ENCODE results near the gene CDH23.
"Not testable (repeated sequence)": the region's sequence is repeated elsewhere in the genome, so short reads cannot be mapped to it uniquely, and the experiment has no call there.

CDH23 gene

GRCh38 chr10:71588685-71589084 lies 192.0 kb downstream of the CDH23 start:
- no peaks in the 10 kb centered on the region for H3K9me3 ChIP-seq (ENCODE audit: insufficient read depth, low read depth, low read length)
- no peaks in the 10 kb centered on the region for H3K36me3 ChIP-seq (ENCODE audit: insufficient read depth, low read depth, low read length)
- peaks cover 6% of the 10 kb centered on the region; the same call in 1 of the 2 replicates for H3K4me1 ChIP-seq (ENCODE audit: insufficient read depth, low read length)
- H3K9ac ChIP-seq (ENCODE audit: low read depth, low read length): no peak overlapping the region
- H3K27me3 ChIP-seq (ENCODE audit: insufficient read depth, low read length): no peaks in the 10 kb centered on the region
- H3K4me3 ChIP-seq (ENCODE audit: low read length): no peak overlapping the region
- no peak overlapping the region for H3K27ac ChIP-seq (ENCODE audit: low read length)

DNA sequence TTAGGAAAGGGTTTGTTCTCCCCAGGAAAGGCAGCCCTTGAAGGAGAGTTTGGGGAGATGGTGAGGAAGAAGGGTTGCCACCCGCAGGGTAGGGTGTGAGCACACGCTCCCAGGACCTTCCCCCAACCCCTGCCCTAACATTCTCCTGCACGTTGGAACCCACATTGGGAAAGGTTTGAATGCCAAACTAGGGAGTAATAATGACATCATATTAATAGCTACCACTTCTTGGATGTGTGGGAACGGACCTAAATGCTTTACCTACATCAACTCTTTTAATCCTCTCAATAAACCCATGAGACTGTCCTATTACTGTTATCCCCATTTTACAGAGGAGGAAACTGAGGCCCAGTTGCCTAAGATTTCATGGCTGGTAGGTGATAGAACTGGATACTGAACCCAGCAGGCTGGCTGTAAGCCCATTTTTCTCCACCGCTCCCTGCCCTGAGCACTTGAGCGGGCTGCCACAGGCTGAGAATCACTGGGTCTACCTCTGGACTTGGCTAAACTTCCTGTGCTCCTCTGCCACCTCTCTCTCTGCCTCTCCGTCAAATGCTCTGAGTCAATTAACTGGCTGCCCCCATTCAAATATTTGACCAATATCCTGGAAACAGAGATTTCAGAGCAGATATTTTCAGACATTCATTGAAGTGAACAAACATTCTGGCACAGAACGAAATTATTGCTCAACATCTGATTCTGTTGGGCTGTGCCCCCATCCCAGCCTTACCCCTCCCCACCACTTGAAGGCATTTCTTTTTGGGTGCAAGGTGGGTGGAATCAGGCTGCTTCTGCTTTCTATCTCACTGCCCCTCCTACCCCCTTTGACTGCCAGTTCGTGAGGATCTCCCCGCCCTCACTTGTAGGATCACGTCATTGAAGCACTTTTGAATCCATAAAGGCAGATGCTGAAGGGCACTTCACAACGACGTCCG lies 193.2 kb downstream of the CDH23 start:
- Histone ChIP-seq H3K27ac (ENCODE audit: low read length) (no peak overlapping the region), H3K4me1 (ENCODE audit: insufficient read depth, low read length) (peaks cover 6% of the 10 kb centered on the region; the same call in 1 of the 2 replicates), H3K9ac (ENCODE audit: low read depth, low read length) (no peak overlapping the region)

GRCh38 chr10:71590781-71591350 lies 194.1 kb downstream of the CDH23 start:
- Histone ChIP-seq H3K4me3 (ENCODE audit: low read length) (no peak overlapping the region), H3K9me3 (ENCODE audit: insufficient read depth, low read depth, low read length) (no peaks in the 10 kb centered on the region), H3K27me3 (ENCODE audit: insufficient read depth, low read length) (no peaks in the 10 kb centered on the region), H3K9ac (ENCODE audit: low read depth, low read length) (no peak overlapping the region), H3K36me3 (ENCODE audit: insufficient read depth, low read depth, low read length) (no peaks in the 10 kb centered on the region), H3K4me1 (ENCODE audit: insufficient read depth, low read length) (no peaks in the 10 kb centered on the region), H3K27ac (ENCODE audit: low read length) (no peak overlapping the region)

More for the DNA sequence above, 193.2 kb downstream of the CDH23 start:
- Histone ChIP-seq H3K36me3 (ENCODE audit: insufficient read depth, low read depth, low read length) (no peaks in the 10 kb centered on the region), H3K27me3 (ENCODE audit: insufficient read depth, low read length) (no peaks in the 10 kb centered on the region), H3K4me3 (ENCODE audit: low read length) (no peak overlapping the region), H3K9me3 (ENCODE audit: insufficient read depth, low read depth, low read length) (no peaks in the 10 kb centered on the region)

GRCh38 chr10:71594934-71595571 lies 198.3 kb downstream of the CDH23 start:
- Histone ChIP-seq H3K36me3 (ENCODE audit: insufficient read depth, low read depth, low read length) (no peaks in the 10 kb centered on the region), H3K4me1 (ENCODE audit: insufficient read depth, low read length) (no peaks in the 10 kb centered on the region), H3K4me3 (ENCODE audit: low read length) (no peak overlapping the region), H3K9me3 (ENCODE audit: insufficient read depth, low read depth, low read length) (no peaks in the 10 kb centered on the region), H3K27me3 (ENCODE audit: insufficient read depth, low read length) (no peaks in the 10 kb centered on the region), H3K27ac (ENCODE audit: low read length) (no peak overlapping the region), H3K9ac (ENCODE audit: low read depth, low read length) (no peak overlapping the region)

GRCh38 chr10:71595649-71596048 lies 198.9 kb downstream of the CDH23 start:
- H3K4me1 ChIP-seq (ENCODE audit: insufficient read depth, low read length): no peaks in the 10 kb centered on the region
- no peak overlapping the region for H3K9ac ChIP-seq (ENCODE audit: low read depth, low read length)
- H3K27ac ChIP-seq (ENCODE audit: low read length): no peak overlapping the region

GRCh38 chr10:71596127-71596526 lies 199.4 kb downstream of the CDH23 start:
- Histone ChIP-seq H3K27me3 (ENCODE audit: insufficient read depth, low read length) (no peaks in the 10 kb centered on the region), H3K9me3 (ENCODE audit: insufficient read depth, low read depth, low read length) (no peaks in the 10 kb centered on the region), H3K36me3 (ENCODE audit: insufficient read depth, low read depth, low read length) (no peaks in the 10 kb centered on the region), H3K4me1 (ENCODE audit: insufficient read depth, low read length) (no peaks in the 10 kb centered on the region), H3K4me3 (ENCODE audit: low read length) (no peak overlapping the region), H3K27ac (ENCODE audit: low read length) (no peak overlapping the region), H3K9ac (ENCODE audit: low read depth, low read length) (no peak overlapping the region)

More at GRCh38 chr10:71595649-71596048, 198.9 kb downstream of the CDH23 start:
- Histone ChIP-seq H3K9me3 (ENCODE audit: insufficient read depth, low read depth, low read length) (no peaks in the 10 kb centered on the region), H3K27me3 (ENCODE audit: insufficient read depth, low read length) (no peaks in the 10 kb centered on the region), H3K4me3 (ENCODE audit: low read length) (no peak overlapping the region), H3K36me3 (ENCODE audit: insufficient read depth, low read depth, low read length) (no peaks in the 10 kb centered on the region)

DNA sequence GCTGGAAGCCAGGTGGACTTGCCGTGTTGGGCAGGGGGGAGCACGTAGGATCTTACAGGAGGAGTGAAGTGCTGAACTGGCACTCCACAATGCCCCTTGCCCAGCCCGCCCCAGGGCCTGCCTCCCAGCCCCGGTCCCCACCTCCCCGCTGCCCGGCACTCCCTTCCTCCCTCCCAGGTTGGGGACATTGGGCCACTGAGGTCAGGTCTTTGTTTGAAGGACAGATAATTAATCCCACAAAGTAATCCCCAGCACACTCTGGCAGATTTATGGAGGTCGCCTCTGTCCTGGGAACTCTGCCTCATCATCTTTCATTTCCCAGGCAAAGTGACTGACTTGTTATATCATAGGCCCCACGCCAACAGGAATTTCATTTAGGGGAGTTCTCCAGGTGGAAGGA lies 200.0 kb downstream of the CDH23 start:
- Histone ChIP-seq H3K9me3 (ENCODE audit: insufficient read depth, low read depth, low read length) (no peaks in the 10 kb centered on the region), H3K36me3 (ENCODE audit: insufficient read depth, low read depth, low read length) (no peaks in the 10 kb centered on the region), H3K9ac (ENCODE audit: low read depth, low read length) (no peak overlapping the region), H3K4me1 (ENCODE audit: insufficient read depth, low read length) (no peaks in the 10 kb centered on the region), H3K27me3 (ENCODE audit: insufficient read depth, low read length) (no peaks in the 10 kb centered on the region), H3K4me3 (ENCODE audit: low read length) (no peak overlapping the region), H3K27ac (ENCODE audit: low read length) (no peak overlapping the region)

DNA sequence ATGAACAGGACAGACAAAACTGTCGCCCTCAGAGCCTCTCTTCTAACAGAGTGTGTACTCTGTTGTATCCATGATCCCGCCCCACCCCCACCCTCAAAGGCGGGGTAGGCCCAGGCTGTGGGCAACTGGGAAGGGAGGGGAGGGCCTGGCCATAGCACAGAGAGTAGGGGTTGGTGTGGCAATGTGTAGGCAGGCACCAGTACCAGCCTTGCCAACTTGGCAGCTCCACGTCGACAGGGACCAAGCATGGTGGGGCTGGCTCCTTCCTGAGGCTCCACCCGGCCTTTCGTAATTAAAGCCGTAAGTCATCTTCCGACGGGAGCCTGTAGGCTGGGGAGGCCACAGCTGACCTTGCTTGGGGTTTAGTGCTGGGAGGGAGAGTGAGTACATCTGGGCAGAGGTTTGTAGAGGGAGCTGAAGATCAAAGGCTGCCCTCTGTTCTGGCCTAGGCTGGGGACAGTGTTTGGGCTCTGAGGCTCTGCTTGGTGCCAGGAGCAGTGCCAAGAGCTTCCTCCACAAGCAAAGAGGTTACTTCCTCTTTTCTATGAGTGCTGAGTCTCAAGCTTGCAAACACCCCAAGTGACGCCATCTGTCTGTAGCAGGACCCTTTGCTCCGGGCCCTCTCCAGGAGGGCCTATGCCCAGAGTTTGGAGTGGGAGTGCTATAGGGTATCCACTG lies 201.2 kb downstream of the CDH23 start:
- no peaks in the 10 kb centered on the region for H3K36me3 ChIP-seq (ENCODE audit: insufficient read depth, low read depth, low read length)
- H3K4me3 ChIP-seq (ENCODE audit: low read length): no peak overlapping the region
- no peak overlapping the region for H3K27ac ChIP-seq (ENCODE audit: low read length)
- no peaks in the 10 kb centered on the region for H3K4me1 ChIP-seq (ENCODE audit: insufficient read depth, low read length)
- H3K9ac ChIP-seq (ENCODE audit: low read depth, low read length): no peak overlapping the region
- no peaks in the 10 kb centered on the region for H3K9me3 ChIP-seq (ENCODE audit: insufficient read depth, low read depth, low read length)
- H3K27me3 ChIP-seq (ENCODE audit: insufficient read depth, low read length): no peaks in the 10 kb centered on the region

- H3K9me3 ChIP-seq (ENCODE audit: insufficient read depth, low read depth, low read length): no peaks in the 10 kb centered on the region
- no peaks in the 10 kb centered on the region for H3K4me1 ChIP-seq (ENCODE audit: insufficient read depth, low read length)
- no peaks in the 10 kb centered on the region for H3K27me3 ChIP-seq (ENCODE audit: insufficient read depth, low read length)
- H3K27ac ChIP-seq (ENCODE audit: low read length): no peak overlapping the region
- no peak overlapping the region for H3K4me3 ChIP-seq (ENCODE audit: low read length)
- no peak overlapping the region for H3K9ac ChIP-seq (ENCODE audit: low read depth, low read length)
- no peaks in the 10 kb centered on the region for H3K36me3 ChIP-seq (ENCODE audit: insufficient read depth, low read depth, low read length)
These were observed 201.9 kb downstream of the CDH23 start for GRCh38 chr10:71598621-71599055.

DNA sequence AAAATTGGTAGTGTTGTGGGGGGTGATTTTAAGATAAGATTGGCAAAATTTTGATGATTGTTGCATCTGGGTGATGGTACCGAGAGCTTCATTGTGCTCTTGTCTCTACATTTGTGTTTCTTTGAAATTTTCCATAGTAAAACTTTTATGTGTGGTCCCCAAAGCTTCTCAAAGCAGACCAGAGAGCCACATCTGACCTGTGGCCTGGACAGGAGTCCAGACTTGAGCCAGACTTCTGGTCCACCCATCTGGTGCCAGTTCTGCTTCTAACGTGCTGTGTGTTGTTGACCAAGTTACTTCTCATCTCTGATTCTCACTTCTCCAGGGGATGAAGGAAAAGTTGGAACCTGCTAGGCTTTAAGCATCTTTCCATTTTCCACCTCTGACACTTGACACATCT lies 202.8 kb downstream of the CDH23 start:
- no peaks in the 10 kb centered on the region for H3K9me3 ChIP-seq (ENCODE audit: insufficient read depth, low read depth, low read length)
- no peak overlapping the region for H3K27ac ChIP-seq (ENCODE audit: low read length)
- no peak overlapping the region for H3K4me3 ChIP-seq (ENCODE audit: low read length)
- no peaks in the 10 kb centered on the region for H3K4me1 ChIP-seq (ENCODE audit: insufficient read depth, low read length)
- H3K9ac ChIP-seq (ENCODE audit: low read depth, low read length): no peak overlapping the region
- no peaks in the 10 kb centered on the region for H3K36me3 ChIP-seq (ENCODE audit: insufficient read depth, low read depth, low read length)
- no peaks in the 10 kb centered on the region for H3K27me3 ChIP-seq (ENCODE audit: insufficient read depth, low read length)

DNA sequence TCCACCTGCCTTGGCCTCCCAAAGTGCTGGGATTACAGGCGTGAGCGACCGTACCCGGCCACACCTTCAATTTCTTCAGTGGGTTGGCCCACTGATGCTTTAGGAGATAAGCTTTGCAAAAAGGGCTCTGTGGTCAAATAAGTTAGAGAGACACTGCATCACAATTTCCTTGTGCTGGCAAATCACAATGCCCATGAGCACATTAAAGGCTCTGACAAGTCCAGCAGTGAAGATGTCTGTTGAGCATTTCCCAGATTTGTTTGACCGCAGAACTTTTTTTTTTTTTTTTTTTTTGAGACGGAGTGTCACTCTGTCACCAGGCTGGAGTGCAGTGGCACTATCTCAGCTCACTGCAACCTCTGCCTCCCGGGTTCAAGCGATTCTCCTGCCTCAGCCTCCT lies 203.5 kb downstream of the CDH23 start:
- H3K27me3 ChIP-seq (ENCODE audit: insufficient read depth, low read length); H3K4me3 ChIP-seq (ENCODE audit: low read length); H3K9ac ChIP-seq (ENCODE audit: low read depth, low read length); H3K9me3 ChIP-seq (ENCODE audit: insufficient read depth, low read depth, low read length); H3K27ac ChIP-seq (ENCODE audit: low read length); H3K36me3 ChIP-seq (ENCODE audit: insufficient read depth, low read depth, low read length); H3K4me1 ChIP-seq (ENCODE audit: insufficient read depth, low read length): not testable (repeated sequence)

Data from iPS-20b (cell line).